ENCODE results near the gene RAB44.
"Not testable (repeated sequence)": the region's sequence is repeated elsewhere in the genome, so short reads cannot be mapped to it uniquely, and the experiment has no call there.

RAB44 gene

DNA sequence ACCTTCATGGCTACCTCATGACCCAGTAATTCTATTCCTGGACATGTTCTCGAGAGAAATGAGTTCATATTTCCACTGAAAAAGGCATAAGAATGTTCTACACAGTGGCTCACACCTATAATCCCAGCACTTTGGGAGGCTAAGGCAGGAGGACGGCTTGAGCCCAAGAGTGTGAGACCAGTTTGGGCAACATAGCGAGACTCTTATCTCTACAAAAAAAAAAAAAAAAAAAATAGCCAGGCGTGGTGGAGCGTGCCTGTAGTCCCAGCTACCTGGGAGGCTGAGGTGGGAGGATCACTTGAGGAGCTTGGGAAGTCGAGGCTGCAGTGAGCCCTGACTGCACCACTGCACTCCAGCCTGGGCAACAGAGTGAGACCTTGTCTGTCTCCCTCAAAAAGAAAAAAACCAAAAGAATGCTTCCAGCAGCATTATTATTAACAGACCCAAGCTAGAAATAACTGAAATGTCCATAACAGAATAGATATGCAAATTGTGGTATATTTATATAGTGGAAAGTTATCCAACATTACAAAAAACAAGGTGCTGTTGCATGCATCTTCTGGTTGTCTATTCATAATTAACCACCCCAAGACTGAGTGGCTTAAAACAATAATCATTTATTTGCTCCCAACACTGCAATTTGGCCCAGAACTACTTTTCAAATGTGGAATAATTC, 9.4 kb upstream of the RAB44 start:
- DNase-seq, result no peak

DNA sequence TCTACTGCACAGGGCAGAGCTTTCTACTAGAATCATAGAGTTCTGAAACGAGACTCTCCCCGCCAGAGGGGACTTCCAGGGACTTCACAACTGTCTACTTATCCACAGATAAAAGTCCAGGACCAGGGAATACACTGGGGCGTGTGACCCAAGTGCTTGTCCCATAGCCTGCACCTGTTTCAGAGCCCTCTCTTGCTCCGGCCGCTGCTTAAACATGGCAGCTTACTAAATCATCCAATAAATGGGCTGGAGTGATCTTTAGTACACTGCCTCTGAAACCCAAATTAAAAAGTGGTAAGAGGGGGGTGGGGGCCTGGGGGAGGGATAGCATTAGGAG, 8.9 kb upstream of the RAB44 start:
- DNase-seq, result no peak

DNA sequence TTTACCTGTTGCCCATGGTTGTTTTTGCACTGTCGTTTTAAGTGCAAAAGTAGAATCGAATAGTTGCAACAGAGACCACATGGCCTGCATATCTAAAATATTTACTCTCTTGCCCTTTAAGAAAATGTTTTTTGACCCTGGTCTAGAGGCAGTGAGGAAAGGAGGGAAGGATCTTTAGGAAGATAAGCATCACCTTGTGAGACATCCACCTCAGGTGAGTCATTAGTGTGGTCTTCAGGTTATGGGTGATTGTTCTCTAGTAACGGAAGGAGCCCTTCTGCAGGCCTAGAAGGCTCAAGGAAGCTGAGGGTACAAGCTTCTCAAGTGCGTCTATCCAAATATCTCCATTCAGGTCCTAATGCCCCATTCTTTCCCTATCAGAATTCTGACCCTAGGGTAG, 6.6 kb upstream of the RAB44 start:
- DNase-seq, result no peak

DNA sequence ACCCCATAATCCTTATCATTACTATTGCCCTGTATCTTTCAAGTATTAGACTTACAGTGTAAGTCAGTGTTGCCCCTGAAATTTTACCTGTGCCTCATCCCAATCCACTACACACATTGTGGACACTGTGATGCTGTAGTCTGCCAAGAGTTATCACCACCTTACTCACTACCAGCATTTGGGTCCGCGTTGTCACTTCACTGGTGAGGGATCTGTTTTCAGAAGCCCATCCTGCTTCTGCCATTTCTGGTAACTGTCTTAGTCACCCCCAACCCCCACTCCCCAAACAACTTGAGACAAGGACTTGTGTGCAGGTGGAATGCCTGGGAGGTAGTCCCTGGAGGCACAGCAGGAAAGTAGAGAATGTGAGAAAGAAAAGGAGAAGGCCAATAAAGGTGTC, 6.0 kb upstream of the RAB44 start:
- no peak for DNase-seq

DNA sequence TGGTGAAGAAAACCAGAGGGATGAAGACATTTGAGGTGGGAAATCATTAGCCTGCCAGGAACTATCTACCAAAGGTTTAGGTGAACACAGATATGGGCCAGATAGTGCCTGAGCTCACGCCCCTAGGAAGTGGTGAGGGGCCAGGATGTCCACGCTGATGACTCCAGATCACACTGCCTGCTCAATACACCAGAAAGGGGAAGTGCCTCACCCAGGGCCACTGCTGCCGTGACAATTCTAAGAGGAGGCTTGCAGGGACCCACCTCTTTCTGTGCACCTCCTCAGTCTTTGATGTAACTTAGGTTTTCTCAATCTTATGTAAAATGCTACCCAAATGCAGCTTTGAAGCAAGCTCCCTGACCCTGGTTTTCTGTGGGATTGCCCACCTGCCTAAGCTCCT, 5.4 kb upstream of the RAB44 start:
- no peak for DNase-seq

DNA sequence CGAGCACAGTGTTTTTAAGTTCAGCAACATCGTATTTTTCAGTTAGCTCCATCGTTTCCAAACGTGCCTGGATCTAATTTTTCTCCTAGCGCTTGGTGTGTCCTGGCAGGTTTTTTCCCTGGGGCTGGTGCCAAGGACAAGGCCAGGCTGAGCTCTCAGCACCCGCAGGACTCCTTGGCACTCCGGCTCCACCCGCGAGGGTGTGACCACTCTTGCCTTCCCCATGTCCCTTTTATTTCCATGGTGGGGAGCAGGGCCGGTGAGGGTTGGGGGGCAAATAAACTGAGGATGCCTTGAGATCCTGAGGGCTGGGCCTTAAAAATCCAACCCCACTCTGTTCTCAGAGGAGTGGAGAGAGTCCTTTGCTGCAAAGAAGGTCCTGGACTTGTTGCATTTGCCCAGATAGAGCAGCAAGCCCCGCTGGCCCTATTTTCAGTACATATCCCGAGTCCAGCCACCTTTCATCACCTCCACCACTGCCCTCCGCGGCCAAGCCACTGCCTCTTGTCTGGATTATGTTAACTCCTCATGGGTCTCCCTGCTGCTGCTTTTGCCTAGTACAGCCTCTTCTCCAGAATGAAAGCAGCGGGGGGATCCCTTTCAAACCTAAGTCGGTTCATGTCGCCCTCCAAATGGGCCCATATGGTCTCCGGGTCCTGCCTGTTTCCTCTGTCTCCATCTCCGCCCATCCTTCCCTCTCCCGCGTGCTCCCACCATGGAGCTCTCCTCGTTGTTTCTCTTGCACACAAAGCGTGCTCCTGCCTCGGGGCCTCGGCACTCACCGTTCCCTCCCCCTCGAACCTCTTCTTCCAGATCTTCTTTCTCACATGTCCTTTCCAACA, 4.5 kb upstream of the RAB44 start:
- DNase-seq, result no peak

DNA sequence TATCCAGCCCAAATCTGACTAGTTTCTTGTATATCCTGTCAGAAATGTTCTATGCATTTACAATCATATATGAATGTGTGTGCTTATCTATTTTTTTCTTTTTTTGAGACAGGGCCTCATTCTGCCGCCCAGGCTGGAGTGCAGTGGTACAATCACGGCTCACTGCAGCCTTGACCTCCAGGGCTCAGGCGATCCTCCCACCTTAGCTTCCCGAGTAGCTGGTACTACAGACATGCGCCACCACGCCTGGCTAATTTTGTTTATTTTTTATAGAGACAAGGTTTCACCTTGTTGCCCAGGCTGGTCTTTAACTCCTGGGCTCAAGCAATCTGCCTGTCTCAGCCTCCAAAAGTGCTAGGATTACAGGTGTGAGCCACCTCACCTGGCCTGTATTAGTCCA, 3.0 kb upstream of the RAB44 start:
- DNase-seq, result no peak

DNA sequence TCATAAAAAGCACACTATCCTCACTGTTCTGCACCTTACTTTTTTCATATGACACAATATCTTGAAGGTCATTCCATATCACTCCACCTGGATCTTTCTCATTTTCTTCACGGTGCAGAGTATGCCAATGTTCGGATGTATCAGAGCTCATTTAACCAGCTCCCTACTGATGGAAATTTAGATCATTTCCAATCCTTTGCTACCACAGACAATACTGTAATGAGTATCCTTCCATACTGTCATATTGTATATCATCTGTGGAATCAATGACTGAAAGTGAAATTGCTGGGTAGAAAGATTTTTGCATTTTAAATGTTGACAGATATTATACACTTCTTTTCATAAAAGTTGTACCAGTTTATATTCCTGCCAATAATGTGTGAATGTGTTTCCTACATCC, 2.2 kb upstream of the RAB44 start:
- no peak for DNase-seq

DNA sequence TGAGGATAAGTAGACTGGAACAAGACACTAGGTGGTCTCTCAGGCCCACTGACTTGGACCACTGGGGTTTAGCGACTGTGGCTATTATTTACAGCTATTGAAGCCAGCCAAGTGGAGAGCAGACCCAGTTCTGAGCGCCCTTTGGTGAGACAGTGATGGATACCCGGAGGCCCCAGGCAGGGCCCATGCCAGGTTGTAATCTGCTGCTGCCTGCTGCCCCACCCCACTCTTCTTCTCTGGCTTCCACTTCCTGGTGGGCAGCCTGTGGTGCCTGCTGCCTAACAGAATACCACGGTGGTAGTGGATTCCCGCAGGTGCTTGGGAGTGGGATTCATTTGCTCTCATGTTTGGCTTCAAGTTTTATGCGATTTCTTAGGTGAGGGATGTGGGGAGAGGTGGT, 570 bp downstream of the RAB44 start:
- DNase-seq, result peak; percentile 35

DNA sequence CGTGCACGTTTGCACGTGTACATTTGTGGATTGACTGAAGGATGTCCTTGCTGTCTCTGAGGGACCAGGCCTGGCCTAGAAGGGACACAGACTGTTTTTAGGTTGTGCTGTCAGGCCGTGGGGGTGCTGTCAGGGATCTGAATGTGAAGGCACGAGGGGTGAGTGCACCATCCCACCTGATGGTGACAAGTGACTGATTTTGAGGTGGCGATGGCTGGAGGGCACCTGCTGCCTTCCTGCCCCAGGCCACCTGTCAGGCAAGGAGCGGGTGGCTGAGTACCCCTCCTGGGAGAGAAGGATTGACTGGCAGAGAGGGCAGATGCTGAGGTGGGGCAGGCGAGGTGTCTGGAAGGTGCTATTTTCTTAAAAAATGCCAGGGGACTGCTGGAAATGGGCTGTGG, 1.2 kb downstream of the RAB44 start:
- peak; percentile 52 for DNase-seq

DNA sequence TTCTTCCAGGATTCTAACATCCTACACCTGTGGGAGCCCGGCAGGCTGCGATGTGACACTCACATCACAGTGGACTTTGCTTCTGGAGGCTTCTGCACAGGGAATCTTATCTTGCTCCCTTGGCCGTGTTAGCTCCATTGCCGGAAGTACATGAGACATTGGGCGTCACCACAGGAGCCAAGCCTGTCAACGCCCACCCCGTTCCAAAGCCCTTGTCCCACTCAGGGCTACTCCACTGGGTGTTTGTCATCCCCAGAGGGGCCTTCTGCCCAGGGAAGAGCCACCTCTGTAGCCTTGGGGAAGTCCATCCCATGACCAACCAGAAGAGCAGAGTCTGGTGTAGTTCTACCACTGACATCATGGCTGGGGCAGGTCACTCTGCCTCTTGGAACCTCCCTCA, 1.7 kb downstream of the RAB44 start:
- DNase-seq, result no peak

DNA sequence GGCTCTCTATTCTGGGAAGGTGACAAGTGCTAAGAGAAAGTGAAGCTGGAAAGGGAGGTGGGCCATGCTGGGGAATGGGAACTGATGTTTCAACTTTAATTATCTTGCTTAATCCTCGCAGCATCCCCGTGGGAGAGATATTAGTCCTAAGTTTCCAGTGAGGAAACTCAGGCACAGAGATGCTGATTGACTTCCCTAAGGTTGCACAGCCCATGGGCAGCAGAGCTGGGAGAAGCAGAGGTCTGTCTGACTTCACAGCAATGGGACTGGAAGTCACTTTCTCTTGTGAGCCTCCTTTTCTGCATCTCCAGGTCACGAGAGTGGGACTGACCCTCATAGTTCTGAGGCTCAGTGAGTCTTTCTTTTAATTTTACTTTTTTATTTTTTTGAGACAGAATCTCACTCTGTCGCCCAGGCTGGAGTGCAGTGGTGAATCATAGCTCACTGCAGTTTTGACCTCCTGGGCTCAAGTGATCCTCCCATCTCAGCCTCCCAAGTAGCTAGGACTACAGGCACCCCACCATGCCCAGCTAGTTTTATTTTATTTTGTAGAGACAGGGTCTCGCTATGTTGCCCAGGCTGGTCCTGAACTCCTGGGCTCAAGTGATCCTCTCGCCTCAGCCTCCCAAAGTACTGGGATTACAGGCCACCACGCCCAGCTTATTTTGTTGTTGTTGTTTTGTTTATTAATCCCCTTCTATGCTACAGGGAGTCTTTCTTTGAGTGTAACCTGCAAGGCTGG, 2.6 kb downstream of the RAB44 start:
- DNase-seq, result no peak

DNA sequence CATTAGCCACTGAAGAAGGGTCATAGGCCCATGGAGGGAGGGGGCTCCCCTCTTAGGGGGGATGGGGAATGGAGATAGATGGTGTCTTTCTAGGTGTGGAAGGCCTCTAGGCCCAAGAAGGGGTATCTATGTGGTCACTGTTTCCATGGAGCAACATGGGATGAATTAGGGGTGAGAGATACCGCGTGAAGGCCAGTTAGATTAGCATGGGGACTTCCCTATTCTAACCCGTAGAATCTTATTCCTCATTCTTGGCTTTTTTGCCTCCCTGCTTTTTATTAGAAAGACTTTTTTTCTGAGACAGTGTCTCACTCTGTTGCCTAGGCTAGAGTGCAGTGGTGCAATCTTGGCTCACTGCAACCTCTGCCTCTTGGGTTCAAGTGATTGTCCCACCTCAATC, 3.2 kb downstream of the RAB44 start:
- DNase-seq, result no peak

DNA sequence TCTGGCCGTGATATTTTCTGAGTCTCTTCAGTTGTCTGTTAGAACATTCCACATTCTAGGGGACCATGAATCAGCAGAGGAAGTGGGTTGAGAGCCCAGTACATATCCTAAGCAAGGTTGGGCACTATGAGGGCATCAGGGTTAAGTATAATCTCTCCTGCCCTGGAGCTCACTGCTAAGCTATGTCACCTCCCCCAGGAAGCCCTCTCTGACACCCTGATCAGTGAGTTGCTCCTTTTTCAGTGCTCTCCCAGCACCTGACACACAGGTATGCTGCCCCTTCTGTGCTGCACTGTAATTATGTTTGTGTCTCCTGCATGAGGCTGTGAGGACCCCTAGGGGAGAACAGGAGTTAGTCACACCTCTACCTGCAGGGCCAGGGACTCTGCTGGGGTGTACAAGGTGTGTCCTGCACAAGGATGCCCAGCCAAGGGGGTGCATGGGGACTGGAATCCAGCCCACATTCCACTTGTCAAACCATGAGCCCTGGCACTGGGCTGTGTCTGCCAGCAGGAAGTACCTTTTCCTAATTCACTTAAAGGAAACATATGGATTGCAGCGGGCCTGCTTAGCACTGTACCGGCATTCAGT, 3.9 kb downstream of the RAB44 start:
- no peak for DNase-seq

DNA sequence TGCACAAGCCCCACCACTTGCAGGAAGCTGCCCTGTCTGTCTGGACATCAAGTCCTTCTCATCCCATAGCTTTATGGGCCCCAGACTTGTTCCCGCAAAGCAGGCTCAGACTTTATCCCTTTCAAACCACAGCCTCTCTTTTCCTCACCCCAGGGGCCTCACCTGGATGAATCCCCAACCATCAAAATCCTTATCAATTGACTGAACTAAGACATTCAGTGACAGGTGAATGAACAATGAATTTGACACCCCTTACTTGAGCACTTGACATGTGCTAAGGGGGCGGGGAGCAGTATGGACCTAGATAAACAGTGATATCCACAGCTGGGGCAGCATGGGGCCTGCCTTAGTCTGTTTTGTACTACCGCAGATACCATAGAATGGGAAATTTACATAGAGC, 5.0 kb downstream of the RAB44 start:
- DNase-seq, result no peak

DNA sequence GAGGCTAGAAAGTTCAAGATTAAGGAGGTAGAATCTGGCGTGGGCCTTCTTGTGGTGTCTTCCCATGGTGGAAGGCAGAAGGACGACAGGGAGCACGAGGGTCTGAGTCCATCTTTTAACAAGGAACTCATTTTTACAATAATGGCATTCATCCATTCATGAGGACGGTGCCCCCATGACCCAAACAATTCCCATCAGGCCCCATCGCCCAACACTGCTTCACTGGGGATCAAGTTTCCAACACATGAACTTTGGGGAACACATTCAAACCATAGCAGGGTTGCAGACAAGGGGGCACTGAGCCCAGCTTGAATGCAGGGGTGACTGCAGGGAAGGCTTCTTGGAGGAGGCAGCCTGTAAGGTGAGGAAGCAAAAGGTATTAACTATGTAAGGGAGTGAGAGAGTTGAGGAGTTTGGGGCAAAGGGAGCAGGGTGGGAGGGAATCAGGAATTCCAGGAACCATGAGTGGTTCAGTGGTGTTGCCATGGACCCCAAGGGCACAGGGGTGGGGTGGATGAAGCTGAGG, 5.5 kb downstream of the RAB44 start:
- no peak for DNase-seq

DNA sequence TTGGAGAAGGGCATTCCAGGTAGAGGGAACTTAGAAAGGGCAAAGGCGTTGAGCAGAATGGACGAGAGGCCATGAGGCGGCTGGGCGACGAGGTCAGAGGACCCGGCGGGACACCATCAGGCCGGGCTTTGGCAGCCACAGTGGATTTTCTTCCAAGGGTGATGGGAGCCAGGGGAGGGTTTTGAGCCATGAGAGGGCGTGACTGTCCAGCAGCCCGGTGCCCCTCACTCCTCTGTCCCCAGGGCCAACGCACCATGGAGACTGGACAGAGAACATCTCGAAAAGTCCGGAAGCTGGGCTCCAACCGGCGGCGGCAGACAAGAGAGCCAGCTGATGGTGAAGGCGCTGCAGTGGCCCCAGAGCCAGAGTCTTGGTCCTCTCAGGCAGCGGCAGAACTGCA, 6.4 kb downstream of the RAB44 start:
- DNase-seq, result no peak

DNA sequence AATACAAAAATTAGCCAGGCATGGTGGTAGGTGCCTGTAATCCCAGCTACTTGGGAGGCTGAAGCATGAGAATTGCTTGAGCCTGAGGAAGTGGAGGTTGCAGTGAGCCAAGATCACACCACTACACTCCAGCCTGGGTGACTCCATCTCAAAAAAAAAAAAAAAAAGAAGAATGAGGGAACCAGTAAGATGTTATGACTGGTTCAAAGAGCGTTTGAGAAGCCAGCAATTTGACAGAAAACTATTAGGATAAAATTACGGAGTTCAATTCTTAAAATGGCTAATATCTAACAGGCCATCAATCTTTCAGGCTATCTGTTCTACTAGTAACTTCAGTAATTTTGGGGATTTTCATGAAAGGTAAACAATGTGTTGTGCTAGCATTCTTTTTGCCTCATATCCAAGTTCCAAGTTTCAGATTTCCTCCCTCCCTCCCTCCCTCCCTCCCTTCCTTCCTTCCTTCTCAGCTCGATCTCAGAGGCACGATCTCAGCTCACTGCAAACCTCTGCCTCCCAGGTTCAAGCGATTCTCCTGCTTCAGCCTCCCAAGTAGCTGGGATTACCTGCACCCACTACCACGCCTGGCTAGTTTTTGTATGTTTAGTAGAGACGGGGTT, 7.4 kb downstream of the RAB44 start:
- not testable (repeated sequence) for DNase-seq

DNA sequence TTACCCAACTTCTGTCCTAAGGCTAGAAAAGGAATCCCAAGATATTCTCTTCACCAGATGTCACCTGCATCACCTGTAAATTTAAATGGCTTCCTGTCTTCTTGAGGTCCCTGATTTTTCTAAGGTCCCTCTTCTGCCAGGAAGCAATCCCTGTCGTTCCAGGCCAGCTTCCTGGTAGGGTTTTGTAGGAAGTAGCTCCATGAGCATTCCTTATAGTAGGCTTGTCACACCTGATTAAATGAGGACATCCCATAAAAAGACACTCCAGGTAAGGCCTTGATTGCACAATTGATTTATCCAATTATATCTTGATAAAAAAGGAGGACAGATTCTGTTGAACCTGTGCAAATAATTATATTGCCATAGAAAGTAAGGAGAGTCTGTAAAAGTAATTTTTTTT, 8.7 kb downstream of the RAB44 start:
- no peak for DNase-seq

DNA sequence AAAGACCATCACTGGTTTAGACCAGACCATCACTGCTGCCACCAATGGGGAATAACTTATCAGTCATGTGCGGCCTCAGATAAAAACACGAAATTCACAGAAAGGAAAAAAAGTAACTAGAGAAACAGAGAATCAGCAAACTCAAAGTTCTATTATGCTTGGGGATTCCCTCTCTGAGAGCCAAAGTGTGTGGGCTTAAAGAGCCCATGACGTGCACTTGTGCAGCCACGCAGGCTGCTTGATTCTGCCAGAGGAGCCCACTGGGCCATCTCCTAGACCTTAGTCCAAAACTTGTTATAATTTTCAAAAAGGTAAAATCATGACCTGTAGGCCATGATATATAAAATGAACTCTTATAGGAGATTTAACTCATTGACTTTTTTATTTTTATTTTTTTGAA, 15.2 kb downstream of the RAB44 start:
- DNase-seq, result no peak

DNA sequence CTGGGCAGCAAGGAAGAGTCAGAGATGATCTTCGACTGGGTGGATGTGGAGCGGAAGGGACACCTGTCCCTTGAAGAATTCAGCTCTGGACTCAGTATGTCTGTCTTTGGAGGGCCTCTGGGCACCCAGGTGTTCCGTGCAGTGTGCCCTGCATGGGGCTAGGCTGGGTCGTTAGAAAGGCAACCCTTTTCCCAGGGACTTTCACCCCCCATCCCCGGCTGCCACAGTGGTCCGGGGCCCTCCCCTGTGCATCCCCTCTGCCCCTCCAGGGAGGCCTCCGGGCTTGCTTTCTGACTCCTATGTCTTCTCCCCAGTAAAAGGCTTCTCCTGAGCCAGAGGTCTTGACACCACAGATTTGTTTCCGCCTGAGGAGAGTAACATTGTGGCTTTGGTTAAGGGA, 16.2 kb downstream of the RAB44 start:
- no peak for DNase-seq

DNA sequence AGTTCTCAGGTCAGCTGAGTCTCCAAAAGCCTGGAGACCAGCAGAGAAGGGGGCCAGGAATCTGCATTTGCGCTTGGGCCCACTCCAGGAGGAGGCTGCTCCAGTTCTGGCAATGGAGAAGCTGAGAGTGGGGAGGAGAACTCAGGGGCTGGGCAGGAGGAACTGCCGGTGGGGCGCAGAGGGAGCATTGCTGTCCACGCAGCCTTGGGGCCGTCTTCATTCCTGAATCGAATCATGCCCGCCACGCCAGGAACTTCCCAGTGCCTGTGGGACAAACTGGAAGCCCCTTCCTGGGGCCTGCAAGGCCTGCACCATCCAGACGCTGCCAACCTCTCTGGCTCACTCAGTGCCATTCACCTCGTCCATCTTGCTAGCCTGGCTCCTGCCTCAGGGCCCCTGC, 16.9 kb downstream of the RAB44 start:
- no peak for DNase-seq

DNA sequence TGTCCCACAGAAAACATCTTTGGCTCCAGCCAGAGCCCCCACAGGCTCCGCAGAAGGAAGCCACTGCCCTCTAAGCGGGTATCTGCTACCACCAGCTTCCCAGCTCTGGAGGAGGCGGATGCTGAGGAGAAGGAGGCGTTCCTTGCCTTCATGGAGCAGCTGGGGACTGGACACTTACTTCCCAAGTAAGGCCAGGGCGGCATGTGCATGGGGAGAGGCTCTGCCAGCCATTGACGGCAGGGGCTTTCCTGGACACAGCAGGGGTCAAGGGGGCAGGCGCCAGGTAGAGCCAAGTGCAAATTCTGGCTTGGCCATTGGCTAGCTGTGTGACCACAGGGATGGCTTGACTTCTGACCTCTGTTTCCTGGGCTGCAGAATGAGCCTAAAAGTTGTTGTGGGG, 17.8 kb downstream of the RAB44 start:
- no peak for DNase-seq
